Measurements from ENCODE around the gene NHSL1.

DNA sequence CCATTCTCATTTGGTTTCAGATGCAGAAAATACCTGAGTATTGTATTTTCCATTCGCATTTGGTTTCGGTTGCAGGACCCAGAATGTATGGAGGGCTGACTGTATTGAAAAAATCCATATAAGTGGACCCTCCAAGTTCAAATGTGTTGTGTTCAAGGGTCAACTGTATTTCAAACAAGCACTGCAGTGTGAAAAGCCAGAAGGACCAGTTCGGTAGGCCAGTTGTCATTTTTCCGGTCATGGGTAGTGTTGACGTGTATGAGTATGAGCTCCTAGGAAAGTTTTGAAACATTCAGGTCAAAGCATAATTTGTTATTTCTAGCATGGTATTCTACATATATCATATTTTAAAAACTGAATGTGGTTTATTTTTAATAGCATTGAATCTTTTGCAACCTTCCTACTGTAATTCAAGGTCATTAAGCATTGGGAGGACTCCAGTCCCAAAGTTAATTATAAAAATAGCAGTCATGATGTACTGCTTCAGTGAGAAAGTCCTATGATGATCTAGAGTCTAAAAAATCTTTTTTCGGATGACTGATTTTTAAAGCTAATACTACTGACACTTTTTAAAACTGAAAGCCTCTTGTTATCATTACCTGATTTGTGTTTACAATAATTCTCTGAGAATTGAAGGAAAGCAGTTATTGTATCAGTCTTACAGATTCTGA lies 18.9 kb downstream of the NHSL1 start:
- TF ChIP-seq POLR2A (IDR thresholded peaks at IDR 0.05) = no peak
- TF ChIP-seq, protein P1, sequence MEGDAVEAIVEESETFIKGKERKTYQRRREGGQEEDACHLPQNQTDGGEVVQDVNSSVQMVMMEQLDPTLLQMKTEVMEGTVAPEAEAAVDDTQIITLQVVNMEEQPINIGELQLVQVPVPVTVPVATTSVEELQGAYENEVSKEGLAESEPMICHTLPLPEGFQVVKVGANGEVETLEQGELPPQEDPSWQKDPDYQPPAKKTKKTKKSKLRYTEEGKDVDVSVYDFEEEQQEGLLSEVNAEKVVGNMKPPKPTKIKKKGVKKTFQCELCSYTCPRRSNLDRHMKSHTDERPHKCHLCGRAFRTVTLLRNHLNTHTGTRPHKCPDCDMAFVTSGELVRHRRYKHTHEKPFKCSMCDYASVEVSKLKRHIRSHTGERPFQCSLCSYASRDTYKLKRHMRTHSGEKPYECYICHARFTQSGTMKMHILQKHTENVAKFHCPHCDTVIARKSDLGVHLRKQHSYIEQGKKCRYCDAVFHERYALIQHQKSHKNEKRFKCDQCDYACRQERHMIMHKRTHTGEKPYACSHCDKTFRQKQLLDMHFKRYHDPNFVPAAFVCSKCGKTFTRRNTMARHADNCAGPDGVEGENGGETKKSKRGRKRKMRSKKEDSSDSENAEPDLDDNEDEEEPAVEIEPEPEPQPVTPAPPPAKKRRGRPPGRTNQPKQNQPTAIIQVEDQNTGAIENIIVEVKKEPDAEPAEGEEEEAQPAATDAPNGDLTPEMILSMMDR (IDR thresholded peaks at IDR 0.05) = no peak
